NCI-H345 treated with DMSO at 0.1 percent for 48 hours (cell line): ENCODE data around the gene PSD.

Experiments
- DNase-seq: peaks from one replicate; lab custom pipeline; 2025; ENCODE audit not compliant: unreplicated experiment; lab: John Stamatoyannopoulos, UW

Gene PSD

DNA sequence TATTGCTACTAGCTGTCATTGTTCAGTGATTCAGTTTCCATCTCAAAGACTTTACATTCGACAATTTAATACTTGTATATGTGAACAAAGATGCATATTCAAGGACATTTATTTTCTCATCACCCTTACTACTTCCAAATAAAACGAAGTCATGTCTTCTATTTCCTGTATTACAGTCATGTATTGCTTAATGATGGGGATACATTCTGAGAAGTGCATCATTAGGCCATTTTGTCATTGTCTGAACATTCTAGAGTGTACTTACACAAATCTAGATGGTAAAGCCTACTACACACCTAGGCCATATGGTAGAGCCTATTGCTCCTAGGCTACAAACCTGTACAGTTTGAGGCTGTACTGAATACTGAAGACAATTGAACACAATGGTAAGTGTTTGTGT lies 26.3 kb upstream of the PSD start:
- DNase-seq, result no peak

DNA sequence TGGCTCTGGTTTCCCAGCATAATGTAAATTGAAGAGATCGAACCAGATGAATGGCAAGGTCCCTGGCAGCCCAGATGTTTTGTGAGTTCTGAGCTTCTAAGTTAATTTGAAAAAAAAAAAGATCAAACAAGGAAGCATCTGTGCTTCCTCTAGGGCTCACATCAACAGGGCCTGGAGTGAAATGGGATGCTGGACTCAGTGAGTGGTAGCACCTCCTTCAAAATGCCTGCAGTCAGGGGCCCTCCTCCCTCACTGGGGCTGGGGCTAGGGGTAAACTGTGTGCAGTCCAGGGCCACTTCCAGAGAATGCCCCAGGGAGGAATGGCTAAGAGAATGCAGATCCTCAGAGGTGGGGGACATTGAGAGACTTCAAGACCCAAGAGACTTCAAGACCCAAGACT lies 19.8 kb upstream of the PSD start:
- no peak for DNase-seq

DNA sequence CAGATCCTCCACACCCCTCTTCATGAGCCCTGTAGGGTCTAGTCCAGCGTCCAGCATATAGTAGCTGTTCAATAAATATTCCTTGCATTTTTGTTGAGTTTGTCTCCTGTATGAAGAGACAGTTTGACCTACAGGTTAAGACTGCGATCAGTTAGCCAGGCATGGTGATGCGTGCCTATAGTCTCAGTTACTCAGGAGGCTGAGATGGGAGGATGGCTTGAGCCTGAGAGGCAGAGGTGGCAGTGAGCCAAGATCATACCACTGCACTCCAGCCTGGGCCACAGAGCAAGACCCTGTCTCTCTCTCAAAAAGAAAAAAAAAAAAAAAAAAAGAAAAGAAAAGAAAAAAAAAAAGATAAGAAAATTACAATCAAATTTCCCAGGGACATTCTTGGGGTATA lies 18.9 kb upstream of the PSD start:
- no peak for DNase-seq

DNA sequence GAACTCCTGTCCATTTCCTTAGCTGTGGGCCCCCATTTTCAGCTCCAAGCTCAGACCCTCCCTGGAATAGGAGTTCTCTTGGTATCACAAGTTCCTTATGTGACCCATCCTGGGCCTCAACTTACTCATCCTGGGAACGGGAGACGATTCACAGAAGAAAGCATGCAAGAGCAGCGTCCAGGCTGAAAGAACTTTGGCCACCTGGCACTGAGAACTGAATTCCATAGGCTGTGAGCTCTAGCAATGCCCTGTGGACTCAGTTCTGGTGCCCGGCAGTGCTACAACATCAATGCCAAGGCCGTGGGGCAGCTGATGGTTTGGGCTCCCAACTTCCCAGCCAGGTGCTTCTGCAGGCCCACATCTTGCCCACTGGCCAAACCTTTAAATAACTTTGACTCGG lies 17.7 kb upstream of the PSD start:
- no peak for DNase-seq

- DNase-seq, result no peak
Observed at GRCh38 chr10:102435529-102436233, 17.1 kb upstream of the PSD start.

DNA sequence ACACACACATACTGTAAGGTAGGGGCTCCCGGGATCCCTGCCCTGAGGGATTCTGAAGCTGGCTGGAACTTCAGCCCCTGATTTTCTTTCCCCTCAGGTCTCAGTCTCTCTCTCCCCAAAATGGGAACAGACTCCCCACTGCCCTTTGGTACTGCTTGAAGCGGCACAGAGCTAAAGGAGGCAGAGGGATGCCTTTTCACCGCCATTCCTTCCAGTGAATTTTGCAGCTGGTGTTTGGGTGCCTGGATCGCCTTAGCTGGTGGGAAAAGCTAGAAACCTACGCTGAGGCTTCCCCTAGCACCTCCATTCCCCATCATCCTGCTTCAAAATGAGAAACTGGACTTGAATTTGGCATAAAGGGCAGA lies 16.5 kb upstream of the PSD start:
- DNase-seq, result no peak

GRCh38 chr10:102434394-102435132 lies 16.0 kb upstream of the PSD start:
- no peak for DNase-seq

DNA sequence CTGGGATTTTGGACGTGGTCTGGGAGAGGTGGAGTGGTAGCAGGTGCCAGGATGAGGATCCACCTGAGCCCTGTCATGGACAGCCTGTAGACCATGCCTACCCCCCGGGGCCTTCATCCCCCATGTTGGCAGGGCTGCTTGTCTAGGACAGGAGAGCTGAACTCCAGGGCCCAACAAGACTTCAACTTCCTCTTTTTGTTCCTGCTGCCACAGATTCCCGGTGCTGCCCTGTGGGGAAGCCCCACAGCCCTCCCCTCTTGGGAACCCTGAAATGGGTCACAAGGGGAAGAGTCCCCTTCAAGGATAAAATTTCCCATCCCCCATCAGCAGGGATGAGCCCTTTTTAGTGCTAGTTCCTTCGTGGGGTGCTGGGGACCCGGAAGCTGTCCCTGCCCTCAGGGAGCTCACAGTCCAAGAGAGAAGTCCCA lies 15.0 kb upstream of the PSD start:
- no peak for DNase-seq

GRCh38 chr10:102432162-102432950 lies 13.8 kb upstream of the PSD start, which contains the start of gene CUEDC2:
Gene CUEDC2, minus strand, starts transcription at chr10:102432574. Its CDS starts 7,386 bp downstream, at chr10:102425188.
- DNase-seq, result peak; percentile 83

DNA sequence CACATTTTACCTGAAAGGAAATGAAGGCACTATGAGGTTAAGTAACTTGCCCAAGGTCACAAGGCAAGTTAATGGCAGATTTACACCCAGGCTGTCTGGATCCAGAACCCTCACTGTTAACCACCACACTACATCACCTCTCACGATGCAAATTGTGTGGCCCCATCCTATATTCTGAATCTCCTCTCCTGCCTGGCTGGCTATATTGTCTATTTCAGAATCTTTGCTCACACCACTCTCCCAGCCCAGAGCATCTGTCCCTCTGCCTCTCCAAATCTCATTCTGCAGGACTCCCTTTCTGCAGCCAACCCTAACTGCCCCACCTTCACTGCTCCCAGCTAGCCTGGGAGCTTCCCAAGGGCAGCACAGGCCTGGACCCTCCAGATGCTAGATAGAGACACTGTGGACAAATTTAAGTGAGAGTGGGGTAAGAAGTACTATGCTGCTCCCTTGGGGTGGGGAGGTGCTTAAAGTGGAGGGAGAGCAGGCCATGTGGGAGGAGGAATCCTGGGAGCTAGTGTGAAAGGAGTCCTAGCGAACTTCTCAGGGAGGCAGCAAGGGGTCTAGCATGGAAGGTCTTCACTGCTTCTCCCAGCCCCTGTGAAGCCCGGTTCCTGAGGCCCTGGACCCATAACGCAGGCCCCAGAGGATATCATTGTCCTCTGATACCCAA lies 13.0 kb upstream of the PSD start:
- no peak for DNase-seq

GRCh38 chr10:102429468-102429867 lies 10.9 kb upstream of the PSD start:
- DNase-seq, result no peak

DNA sequence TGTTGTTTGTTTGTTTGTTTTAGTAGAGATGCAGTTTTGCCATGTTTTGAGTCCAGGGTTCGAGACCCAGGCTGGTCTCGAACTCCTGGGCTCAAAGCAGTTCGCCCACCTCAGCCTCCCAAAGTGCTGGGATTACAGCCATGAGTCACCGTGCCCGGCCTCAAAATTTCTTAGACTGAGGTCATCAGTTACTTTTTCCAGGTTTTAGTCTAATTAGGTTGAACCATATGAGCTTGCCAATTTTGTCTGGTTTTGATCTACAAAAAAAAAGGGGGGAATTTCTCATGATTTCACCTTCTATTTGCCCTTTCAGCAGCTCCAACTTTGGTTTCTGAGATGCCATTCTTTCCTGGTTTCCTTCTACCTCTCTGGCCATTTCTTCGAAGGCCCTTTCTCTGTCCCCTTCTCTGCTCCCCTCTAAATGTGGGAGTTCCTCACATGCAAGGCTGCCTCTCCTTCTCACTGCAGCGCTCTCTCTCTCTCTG lies 8.3 kb upstream of the PSD start:
- no peak for DNase-seq

- no peak for DNase-seq
Observed at GRCh38 chr10:102425444-102425843, 6.9 kb upstream of the PSD start.

GRCh38 chr10:102424916-102425315 lies 6.3 kb upstream of the PSD start:
- DNase-seq, result no peak

DNA sequence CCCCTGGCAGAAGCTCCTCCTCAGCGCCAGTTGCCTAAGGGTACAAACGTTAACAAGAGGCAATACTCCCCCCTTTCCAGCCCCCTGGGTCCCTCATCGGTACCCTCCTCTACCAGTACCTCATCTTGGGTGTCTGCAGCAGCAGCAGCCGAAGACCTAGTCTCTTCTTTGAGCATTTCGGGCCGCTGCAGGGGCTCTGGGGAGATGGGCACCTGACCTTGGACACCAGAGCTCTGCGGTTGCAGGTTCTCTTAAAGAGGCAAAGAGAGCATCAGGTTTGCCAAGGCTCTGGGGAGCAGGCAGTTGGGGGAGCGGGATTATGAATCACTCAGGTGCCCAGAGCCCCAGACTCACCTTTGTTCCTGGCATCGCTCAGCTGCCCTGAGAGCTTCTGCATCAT lies 5.6 kb upstream of the PSD start:
- DNase-seq, result no peak

DNA sequence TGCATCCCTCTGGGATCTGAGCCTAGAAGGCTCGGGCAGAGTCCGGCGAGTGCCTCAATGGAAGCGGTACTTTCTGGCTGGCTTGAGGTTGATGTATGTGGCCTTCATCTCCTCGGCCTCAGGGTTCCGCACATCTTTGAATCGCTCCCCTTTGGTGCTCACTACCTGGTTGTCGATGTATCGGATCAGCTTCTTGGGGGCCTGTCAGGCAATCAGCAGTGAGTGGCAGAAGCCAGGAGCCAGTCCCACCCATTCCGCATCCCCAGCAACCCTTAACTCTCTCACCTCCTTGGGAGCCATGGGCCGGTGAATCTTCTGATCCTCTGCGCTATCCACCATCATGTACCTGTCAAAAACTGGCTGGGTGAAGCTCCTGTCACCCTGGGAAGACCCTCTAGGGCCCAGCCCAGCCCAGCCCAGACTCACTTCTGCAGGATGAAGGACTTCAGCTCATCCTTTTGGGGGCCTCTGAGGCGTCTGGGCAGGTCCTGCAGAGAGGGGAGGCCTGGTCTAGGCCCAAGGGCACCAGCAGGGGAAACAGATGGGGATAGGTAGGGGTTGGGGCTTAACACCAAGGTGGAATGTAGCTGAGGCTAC lies 4.9 kb upstream of the PSD start:
- DNase-seq, result no peak

DNA sequence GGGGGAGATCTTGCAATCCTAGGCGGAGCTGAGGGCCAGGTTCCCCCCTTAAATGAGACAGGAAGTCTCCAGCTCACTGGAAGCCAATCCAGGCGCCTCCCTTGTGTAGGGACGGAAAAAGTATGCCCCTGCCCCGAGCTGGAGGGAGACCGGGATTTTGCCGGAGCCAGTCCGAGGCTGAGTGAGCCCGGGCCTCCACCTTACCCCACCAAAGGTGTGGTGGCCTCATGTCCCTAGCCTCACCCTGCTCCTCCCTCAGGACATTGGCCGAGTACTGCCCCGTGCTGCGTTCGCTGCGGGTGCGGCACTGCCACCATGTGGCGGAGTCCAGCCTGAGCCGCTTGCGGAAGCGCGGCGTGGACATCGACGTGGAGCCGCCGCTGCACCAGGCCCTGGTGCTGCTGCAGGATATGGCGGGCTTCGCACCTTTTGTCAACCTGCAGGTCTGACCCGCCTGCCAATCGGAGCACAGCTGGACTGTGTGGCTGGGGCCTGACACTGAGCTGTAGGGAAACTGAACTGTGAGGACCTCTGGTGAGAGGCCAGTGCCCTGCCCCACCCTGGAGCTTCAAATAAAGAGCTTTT lies 4.1 kb upstream of the PSD start:
- no peak for DNase-seq

DNA sequence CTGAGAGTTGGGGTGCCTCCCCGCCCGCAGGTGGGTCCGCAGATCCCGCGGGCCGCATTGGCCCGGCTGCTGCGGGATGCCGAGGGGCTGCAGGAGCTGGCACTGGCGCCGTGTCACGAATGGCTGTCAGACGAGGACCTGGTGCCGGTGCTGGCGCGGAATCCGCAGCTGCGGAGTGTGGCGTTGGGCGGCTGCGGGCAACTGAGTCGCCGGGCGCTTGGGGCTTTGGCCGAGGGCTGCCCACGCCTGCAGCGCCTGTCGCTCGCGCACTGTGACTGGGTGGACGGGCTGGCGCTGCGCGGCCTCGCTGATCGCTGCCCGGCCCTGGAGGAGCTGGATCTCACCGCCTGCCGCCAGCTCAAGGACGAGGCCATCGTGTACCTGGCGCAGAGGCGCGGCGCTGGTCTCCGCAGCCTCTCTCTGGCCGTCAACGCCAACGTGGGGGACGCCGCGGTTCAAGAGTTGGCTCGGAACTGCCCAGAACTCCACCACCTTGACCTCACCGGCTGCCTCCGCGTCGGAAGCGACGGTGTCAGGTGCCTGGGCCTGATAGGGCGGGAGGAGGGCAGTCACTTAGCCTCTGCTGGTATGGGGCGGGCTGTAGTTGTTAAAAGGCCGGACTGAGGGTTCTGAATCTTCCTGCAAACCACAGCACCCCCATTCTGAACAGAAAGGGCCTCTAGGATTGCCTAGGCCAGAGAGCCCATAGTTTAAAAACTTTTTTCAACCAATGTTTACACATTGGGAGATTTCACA lies 3.4 kb upstream of the PSD start:
- no peak for DNase-seq

DNA sequence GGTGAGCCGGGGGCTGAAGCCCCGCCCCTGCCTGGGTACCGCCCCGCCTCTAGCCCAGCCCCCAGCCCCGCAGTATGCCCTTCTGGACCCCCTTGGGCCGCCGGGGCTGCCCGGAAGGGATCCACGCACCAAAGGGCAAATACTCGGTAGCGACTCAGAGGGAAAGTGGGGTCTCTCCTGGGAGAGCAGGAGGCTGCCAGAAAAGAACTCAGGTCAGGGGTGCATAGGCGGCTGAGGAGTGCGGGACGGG lies 2.8 kb upstream of the PSD start:
- no peak for DNase-seq
